Measurements from ENCODE around the gene PIP5KL1.

Gene PIP5KL1

DNA sequence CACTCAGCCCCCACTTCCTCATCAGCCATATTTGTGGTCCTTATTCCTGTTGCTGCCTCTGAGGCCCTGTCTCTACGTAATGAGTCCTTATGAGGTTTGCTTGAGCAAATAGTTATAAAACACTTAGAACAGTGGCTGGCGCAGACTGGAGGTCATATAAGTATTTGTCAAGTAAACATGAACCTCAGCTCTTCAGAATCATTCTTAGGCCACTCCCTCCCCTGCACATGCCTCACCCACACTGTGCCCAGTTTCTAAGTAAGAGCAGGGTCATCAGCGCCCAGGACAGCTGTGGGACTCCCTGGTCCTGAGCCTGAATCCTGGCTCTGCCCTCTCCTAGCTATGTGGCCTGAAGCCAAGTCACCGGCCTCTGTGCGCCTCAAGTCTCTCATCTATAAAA lies 17.7 kb downstream of the PIP5KL1 start:
- DNase-seq = no peak

DNA sequence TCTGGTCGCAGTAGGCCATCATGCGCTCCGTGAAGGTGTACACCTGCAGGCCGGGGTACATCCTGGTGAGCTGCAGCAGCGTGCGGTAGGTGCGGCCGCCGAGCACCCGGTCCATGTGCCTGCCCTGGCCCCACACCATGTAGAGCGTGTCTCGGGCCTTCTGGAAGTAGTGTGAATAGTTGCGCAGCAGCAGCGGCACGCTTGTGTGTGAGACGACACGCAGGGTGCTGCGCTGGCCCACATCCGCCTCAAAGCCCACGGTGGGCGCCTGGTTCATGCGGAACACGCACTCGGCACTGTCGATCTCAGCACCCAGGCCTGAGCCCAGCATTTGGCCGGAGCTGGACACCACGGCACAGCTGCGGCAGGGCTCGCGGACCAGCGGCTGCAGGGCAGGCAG lies 18.3 kb downstream of the PIP5KL1 start:
- no peak for DNase-seq

DNA sequence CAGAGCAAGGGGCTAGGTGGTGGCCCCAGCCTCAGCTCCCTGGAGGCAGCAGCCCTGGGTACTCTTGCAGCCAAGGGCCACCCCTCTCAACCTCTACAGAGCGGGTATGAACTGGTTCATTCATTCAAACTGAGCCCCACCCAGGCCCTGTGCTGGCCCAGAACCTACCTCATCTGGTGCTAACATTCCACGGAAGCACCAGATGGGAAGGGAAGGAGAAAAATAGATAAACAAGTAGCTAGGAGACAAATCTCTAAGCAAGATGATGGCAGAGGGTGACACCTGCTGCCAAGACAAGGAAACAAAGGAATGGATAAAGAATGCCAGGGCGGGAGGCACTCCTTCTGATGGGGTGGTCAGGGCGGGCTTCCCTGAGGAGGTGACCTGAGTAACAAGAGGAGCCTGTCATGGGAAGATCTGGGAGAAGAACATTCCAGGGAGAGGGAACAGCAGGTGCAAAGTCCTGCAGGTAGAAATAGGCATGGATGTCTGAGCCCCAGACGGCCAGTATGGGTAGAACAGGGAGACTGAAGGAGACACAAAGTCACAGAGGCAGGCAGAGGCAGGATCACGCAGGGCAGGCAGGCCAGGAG lies 19.9 kb downstream of the PIP5KL1 start:
- DNase-seq = no peak

DNA sequence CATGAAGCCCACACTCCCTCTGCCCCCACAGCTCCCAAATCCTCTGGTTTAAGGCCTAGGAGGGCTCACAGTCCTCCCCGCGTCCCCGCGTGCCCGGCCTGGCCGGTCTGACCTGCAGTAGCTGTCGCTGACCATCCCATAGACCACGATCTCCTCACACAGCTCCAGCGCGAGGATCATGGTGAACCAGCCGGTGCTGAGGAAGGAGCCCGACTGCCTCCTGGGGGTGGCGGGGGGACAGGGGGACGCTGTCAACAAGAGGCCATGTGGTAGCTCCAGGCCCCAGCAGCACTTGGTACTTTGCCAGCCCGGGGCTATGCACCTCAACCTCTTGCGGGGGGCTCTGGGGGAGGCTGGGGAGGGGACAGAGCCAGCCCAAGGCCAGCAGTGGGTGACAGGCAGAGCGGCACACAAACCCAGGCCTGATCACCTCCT lies 20.7 kb downstream of the PIP5KL1 start:
- no peak for DNase-seq

DNA sequence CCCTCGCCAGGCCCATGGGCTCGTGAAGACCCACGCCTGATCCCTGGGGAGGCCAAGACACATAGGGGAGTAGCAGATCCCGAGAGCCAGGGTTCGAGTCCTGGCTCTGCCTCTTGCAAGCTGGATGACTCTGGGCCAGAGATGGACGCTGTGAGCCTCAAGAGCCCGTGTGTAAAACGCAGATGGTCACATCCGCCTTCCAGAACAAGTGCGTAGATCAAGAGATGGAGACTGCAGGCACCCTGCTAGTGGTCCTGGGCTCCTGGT lies 22.0 kb downstream of the PIP5KL1 start:
- DNase-seq = no peak

DNA sequence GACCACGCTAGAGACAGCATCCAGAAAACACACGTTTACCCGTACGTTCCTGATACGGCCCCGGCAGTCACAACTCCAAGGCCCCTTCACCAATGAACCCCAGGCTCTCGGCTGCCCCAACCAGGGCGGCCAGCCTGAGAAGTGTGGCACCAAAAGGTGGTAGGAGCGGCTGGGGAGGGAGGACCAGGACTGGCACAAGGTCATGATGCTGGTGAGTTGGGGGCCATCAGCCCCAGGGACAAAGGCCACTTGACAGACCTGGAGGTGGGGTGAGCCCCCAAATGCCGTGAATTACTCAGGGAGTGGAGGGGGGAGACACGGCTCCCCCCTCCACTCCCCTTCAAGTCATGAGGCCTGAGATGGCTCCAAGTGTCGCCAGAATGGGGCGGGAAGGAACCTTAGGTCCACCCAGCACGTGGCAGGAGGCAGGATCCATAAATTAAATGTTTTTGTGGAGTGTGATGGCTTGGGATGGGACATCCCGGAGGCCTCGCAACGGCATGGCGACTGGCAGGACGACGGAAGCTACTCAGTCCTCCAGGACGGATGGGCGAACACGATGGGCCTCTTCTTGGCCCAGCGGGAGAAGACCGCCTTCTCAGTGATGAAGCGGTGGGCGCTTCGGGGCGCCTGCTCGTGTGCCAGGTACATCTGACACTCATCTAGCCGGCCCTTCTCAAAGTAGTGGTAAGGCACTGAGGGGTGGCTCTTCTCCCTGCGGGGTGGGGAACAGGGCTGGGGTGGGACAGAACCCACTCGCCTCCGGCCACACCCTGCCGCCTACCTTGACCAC lies 22.5 kb downstream of the PIP5KL1 start:
- no peak for DNase-seq

DNA sequence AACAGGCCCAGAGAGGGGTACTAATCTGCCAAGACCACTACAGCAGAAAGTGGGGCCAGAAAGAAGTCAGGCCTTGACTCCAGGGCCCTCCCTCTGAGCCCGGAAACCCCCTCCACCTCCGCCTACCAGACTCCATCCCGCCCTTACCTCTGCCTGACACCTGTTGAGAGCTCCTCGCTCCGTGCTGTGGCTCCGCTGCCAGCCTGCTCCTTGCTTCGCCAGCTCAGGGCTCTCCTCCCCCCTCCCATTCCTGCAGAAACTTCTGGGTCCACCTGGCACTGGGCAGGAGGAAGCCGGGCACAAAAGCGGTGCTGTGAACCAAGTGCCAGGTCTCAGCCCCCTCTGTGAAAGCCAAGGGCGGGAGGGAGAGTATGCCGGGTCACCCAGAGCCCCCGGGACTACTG lies 24.8 kb downstream of the PIP5KL1 start:
- peak; percentile 64 to 70 for DNase-seq

DNA sequence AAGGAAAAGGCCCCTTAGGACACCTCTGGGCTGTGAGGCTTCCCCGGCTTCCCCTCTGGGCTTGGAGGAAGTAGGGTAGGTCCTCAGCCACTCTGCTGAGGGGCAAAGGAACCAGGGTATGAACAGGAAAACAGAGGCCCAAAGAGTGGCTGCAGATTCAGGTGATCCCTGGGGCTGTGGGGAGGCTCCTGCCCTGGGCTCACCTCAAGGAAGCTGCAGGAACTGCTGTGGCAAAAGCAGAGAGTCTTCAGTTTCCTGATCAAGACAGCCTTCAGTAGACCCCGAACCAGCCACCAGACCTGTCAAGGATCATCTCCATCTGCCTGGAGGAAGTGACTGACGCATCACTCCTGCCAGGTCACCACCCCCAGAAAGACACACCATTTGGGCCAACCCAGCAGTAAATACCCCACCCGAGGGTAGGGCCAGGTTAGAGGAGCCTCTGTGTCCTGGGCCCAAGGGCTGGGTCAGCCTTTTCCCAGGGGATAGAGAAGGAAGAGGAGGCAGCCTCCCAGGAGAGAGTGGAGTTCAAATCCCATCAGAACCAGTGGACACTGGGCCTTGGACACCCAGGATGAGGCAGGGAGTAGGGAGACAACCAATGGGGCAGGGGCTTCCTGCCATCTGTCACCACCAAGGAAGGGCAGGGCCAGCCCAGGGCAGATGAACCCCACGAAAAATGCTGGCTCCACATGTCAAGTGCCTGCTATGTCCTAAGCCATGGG lies 25.4 kb downstream of the PIP5KL1 start:
- DNase-seq = peak; percentile 60 to 63

DNA sequence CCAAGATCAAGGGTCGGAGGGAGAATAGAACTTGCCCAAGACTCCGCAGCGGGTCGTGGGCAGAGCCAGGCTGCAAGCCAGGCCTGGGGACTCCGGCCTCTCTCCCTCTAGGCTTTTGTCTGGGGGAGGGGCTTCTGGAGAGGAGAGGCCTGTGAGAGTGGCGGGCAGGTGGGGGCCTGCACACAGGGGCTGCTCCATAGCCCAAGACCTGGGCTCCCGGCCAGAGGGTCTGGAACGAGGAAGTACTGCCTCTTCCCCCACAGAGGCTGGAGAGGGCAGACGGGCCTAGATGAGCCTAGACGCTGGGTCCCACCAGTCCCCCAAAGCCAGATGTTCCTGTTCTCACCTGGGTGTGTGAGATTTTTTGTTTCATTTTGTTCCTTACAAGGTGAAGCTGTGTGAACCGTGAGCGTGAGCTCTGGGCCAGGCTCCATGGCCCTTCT lies 26.0 kb downstream of the PIP5KL1 start:
- DNase-seq = no peak

DNA sequence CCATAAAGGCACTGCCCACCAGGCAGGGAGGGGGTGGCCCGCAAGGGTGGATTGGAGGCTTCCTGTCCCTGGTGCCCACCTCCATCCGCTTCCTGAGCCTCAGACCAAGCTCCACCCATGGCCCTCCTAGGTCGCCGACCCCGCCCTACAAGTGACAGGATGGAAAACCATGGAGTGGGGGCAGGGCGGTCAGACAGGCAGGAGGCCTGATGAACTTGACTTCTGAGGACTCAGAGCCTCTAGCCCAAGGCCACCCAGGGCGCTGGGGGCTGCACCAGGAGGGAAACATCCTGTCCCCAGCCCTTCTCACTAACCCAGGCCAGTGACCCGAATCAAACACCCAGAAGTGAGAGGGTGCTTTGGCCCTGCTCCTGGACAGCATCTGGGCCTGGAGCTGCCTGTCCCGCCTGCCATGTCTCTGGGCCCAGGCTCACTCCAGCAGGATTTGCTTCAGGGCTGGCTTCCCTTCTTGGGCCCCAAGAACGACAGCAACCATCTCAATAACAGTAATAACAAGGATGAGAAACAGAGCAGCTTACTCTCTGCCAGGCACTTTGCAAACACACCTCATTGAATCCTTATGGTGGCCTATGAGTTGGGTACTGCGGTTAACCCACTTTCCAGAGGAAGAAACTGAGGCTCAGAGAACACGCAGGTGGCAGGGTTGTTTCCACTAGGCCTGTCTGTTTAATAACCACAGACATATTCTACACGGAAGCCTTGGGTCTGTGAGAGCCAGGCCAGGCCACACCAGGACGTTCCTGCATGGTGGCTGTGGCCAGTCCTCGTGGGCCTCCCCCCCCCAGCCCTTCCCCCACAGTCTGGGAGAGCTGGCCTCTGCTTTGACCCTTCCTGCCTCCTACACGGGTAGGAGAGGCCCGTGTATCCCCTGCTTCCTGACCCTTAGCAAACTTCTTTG lies 26.8 kb downstream of the PIP5KL1 start:
- DNase-seq = peak; percentile 56 to 62

DNA sequence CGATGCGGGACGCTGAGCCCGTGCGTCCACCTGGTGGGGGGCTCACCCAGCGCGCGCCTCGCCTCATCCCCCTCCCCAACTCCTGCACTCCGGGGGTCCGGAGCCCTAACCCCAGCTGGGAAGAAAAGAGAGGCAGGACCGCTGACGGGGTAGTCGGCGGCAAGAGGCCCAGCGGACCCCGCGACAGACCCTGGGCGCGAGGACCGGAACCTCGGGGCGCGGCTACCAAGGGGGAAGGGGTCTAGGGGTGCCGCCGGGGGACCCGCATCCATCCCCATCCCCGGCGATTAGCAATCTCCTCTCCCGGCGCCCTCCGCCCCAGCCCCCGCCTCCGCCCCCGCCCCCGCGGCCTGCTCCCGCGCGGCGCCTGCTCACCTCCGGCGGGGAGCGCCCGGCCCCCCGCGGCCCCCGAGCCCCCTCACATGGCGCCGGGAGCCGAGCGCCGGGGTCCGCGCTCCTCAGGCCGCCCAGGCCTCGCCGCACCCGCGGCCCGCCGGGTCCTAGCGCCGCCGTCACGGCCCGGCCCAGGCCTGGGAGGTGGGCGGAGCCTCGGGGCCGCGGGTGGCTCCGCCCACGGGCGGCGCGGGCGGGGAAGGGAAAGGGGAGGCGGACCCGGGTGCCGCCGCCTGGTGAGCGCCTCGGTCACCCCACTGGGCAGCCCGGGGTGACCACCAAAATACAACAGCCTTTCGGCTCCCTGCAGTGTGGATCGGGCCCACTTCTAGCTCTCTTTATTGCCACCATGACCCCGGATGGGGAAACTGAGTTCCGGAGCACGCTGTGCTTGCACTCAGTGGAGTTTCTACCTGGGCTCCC lies 31.2 kb downstream of the PIP5KL1 start, which contains the start of gene ST6GALNAC6:
ST6GALNAC6 (minus strand) TSS at position 476 of the 816 bp plus-strand sequence. CDS start 1,622 bp downstream, outside the sequence.
- peak; percentile 69 to 72 for DNase-seq

DNA sequence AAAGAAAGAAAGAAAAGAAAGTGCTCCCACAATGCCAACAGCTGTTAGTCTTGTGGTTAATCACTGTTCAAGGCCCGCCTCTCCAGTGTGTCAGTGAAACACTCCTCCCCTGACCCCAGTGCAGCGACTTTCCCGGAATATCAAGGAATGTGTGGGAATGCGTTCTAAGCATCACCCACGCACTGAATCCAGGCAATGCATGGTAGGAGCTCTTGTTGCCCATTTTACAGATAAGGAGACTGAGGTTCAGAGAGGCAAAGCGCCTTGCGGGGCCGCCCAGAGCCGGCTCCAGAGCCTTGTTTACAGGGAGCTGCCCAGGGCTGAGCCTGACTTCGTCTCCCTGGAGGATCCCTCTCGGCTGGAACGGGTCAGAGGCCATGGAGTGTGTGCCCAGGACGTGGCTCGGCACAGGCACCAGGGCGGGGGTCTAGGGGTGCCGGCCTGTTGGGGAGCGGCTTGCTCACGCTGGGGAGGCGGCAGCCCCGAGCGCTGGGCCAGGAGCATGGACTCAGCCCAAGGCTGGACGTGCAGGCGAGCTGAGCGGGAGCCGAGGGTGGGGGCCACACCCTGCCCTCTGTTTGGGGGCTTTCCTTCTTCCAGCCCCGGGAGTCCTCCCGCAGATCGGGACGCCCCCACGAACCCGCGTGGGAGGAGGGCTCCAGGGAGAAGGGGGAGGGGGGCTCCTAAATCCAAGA lies 32.0 kb downstream of the PIP5KL1 start:
- DNase-seq = no peak

DNA sequence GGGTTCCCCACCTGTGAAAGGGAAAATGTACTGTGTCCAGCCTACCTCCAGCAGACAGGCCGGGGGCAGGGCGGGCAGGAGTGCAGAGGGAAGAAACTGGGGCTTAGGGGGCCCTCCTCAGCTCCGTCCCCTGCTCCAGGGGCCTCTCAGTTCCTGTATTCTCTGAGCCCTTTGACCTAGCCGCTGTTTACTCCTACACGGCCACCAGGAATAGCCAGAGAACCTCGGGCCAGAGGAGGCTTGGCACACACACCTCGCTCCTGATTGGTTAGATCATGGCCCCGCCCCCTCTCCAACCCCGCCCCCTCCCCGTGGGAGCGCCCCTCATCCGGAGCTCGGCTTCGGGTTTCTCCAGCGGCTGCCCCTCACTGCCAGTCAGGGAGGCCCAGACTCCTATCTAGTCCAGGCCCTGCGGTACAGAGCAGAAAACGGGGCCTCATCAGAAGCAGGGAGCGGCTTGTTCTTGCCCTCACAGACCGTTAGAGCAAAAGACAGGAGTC lies 33.3 kb downstream of the PIP5KL1 start:
- DNase-seq = no peak

DNA sequence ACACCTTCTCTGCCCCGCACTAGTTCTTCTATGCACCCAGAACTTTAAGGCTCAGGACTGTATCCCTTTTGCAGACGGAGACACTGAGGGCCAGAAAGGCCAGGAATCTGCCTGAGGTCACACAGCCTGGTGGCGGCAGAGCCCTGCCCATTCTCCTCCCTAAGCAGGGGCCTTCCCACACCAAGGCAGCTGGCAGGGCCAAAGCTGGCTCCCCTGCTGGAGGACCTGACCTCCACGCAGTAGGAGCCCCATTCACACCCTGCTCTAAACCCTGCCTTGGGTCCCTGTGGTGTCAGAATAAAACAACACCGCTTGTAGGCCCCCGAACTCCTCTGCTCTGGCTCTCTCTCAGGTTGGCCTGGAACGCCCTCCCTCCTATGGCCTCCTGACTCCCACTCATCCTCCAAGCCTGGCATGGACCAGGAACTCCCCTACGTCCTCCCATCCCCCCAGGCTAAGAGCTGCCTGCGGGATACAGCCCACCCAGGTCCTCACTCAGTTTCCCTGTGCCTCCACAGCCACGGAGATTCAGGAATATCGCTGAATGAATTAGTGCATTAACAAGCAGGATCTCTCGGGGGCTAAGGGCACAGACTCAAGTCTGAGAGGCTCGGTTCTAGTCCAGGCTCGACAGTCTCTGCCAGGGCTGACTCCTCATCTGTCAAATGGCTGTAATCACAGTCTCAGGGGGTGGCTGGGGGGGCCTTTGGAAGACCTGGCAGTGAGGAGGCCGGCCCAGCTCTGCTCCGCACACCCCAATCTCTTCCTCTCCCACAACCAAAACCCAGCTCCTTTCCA lies 34.0 kb downstream of the PIP5KL1 start:
- DNase-seq = no peak

DNA sequence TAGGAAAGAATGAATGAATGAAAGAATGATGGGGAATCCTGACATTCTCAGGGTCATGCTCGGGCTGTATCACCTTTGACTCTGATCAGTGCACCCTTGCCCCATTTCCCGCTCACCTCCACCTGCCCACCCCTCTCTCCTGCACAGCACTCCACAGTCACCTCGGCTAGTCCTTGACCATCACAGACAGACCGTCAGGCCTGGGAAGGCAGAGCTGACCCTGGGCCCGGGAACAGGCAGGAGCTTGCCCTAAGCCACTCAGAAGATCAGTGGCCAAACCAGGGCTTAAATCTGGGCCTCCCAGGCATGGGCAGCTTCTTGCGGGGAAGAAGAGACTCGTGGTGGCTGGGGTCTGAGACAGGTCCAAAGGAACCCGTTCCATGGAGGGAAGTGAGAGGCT lies 34.8 kb downstream of the PIP5KL1 start:
- DNase-seq = no peak

DNA sequence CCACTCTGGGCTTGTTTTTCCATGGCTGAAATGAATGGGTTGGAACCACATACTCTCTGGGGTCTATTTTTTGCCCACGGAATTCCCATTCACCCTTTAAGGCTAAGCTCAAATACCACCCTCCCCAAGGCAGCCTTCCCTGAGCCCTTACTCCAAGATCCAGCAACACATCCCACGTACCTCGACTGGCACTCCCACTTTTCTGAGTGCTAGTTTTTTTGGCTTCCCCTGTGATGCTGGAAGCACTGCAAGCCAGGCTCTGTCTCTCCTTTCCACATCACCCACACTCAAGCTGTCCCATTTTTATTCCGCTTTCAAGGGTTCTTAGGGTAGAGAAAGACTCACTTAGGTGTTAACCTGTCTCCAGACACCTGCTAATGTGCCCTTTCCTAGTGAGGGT lies 37.2 kb downstream of the PIP5KL1 start:
- DNase-seq = no peak

DNA sequence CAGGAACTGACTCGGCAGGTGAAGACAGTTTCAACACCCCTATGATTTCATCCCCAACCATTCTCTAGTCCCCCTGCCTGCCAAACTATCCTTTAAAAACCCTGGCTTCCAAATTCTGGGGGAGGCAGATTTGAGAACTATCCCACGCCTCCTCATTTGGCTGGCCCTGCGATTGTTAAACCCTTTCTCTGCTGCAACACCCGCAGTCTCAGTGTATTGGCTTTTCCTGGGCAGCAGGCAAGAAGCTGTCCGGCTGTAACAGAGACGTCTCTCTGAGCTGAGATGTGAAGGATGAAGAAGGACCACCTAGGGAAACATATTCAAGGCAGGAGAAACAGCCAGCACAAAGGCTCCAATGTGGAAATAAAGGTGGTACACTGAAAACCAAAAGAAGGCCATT lies 37.7 kb downstream of the PIP5KL1 start:
- DNase-seq = no peak

DNA sequence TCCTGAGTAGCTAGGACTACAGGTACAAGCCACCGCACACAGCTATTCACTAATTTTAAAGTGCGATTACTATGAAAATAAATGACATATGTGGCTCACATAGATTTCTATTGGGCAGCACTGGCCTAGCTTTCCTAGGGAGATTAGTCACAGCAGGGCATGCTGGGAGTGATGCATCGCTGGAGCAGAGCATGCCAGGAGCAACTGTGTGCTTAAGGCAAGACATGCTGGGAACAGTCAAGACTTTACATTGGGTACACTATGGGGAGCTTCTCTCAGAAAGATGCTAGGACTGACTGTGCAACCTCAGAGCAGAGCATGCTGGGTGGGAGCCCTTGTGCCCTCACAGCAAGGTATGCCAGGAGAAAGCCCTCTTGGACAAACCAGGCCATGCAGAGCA lies 40.5 kb downstream of the PIP5KL1 start:
- no peak for DNase-seq

DNA sequence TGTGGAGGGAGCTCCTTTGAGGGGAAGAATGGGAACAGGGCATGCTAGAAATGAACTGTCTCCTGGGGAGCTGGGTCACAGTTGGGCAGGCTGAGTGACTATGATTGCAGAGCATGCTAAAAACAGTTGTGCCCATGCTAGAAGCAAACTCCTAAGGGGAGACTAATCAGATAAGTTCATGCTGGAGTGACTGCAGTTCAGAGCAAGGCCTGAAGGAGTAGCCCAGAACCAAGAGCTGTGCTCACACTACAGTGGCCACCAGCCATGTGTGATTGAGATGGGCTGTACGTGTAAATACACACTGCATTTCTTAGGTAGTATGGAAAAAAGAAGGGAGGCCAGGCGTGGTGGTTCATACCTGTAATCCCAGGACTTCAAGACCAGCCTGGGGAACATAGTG lies 42.8 kb downstream of the PIP5KL1 start:
- no peak for DNase-seq

DNA sequence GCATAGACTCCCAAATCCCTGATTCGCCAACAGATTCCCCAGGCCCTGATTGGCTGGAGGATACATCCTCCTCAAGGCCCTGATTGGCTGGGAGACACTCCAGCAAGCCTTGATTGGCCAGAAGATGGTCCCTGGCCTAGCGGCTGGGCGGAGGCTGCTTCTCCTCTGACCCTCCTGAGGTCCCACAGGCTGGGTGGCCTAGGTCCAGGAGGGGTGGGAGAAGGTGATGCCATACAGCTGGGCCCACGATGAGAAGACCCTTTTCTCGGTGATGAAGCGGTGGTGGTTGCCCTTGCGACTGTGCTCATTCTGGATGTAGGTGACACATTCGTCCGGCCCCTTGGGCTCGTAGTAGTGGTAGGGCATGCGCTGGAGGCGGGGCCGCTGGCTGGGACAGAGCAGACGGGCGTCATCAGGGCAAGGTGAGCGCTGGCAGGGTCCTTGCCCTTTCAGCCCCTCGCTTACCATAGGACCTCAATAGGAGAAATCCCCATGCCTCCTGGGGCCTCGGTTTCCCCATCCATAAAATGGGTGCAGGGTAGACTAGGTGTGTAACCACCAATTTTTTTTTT lies 44.1 kb downstream of the PIP5KL1 start:
- no peak for DNase-seq
